GM18498 (cell line): ENCODE data around the gene HLA-B.
"Not testable (repeated sequence)": the region's sequence is repeated elsewhere in the genome, so short reads cannot be mapped to it uniquely, and the experiment has no call there.

ENCODE experiments used
- ATAC-seq: cut with Tn5 transposase; IDR thresholded peaks from one replicate; pipeline ENCODE4 v1.9.1; 2021; ENCODE audit warnings: mild to moderate bottlenecking, moderate library complexity; ENCODE audit not compliant: unreplicated experiment

Gene HLA-B

GRCh38 chr6:31356946-31357466 is at the start of gene HLA-B:
Gene HLA-B (minus strand): TSS chr6:31357179. CDS start chr6:31357158, 21 bp downstream.
- ATAC-seq = peak; percentile 77

DNA sequence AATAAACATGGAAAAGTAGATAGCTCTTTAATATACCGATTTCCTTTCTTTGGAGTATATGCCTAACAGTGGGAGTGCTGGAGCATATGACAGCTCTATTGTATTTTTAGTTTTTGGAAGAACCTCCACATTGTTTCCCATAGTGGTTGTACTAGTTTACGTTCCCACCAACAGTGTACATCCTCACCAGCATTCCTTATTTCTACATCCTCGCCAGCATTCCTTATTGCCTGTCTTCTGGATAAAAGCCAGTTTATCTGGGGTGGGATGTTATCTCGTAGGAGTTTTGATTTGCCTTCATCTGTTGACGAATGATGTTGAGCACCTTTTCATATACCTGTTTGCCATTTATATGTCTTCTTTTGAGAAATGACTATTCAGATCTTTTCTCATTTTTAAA is 49.0 kb upstream of the HLA-B start:
- no peak for ATAC-seq

- ATAC-seq = not testable (repeated sequence)
These were observed 47.0 kb upstream of the HLA-B start for GRCh38 chr6:31404061-31404364.

GRCh38 chr6:31403283-31404060 is 46.5 kb upstream of the HLA-B start, which contains the start of gene MICA:
Gene MICA (plus strand): TSS chr6:31403595. CDS start chr6:31403633, 38 bp downstream.
- peak; percentile 58 for ATAC-seq

GRCh38 chr6:31402324-31403282 is 45.6 kb upstream of the HLA-B start:
- peak; percentile 4 for ATAC-seq

GRCh38 chr6:31401403-31401802 is 44.4 kb upstream of the HLA-B start:
- ATAC-seq = no peak

GRCh38 chr6:31400467-31401289 is 43.7 kb upstream of the HLA-B start:
- peak; percentile 57 for ATAC-seq

GRCh38 chr6:31399589-31400466 is 42.8 kb upstream of the HLA-B start:
- peak; percentile 39 for ATAC-seq

GRCh38 chr6:31397901-31398525 is 41.0 kb upstream of the HLA-B start:
- ATAC-seq = no peak

GRCh38 chr6:31397153-31397499 is 40.1 kb upstream of the HLA-B start:
- not testable (repeated sequence) for ATAC-seq

DNA sequence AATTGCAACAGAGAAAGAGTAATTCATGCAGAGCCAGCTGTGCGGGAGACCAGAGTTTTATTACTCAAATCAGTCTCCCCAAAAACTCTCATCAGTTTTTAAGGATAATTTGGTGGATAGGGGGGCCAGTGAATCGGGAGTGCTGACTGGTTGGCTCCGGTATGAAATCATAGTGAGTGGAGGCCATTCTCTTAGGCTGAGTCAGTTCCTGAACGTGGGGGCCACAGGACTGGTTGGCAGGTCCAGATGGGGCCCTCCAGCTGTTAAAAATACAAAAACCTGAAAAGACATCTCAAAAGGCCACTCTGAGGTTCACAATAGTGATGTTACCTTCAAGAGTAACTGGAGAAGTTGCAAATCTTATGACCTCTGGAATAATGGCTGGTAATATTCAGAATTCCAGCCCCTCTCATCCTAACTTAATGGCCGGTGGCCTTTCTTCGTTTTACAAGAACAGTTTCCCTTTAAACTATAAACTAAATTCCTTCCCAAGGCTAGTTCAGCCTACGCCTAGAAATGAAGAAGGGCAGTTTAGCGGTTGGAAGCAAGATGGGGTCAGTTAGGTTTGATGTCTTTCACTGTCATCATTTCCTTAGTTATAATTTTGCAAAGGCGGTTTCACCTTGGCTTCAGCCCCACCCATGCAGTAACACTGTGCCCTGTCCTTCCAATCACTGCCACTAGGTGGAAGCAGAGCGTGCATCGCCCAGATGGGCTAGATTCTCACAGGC is 39.6 kb upstream of the HLA-B start:
- ATAC-seq = no peak

GRCh38 chr6:31395832-31396231 is 38.9 kb upstream of the HLA-B start:
- ATAC-seq = no peak

- no peak for ATAC-seq
These were observed 37.4 kb upstream of the HLA-B start for GRCh38 chr6:31394381-31394780.

DNA sequence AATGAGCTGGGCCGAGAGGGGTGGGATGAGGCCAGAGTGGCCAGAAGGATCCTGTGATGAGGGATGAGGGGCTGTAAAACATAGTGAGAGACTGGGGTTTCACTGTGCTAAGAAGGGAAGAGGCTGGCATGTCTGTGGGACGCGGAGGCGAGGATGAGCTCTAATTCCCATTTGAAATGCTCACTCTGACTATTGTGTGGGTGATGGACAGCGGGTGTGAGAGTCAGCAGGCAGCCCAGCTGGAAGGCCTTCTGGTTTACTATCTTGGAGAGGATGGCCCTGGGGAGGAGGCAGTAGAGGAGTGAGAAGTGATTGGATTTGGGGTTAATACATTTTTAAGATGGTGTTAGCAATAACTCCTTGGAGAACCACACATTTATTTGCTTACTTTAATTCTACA is 37.0 kb upstream of the HLA-B start:
- ATAC-seq = no peak

DNA sequence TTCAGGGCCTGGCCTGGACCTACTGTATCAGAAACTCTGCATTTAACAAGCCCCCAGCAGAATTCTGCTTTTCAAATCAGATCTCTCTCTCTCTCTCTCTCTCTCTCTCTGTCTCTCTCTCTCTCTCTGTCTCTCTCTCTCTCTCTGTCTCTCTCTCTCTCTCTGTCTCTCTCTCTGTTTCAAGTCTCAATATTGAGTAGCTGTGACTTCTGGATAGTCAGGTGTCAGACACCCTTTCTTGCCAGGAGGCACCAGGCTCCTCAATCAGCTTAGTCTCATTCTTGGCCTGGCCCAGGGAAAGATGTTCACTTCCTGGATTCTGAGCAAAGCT is 32.8 kb upstream of the HLA-B start:
- ATAC-seq = not testable (repeated sequence)

- not testable (repeated sequence) for ATAC-seq
These were observed 32.2 kb upstream of the HLA-B start for GRCh38 chr6:31388916-31389801.

GRCh38 chr6:31386977-31387376 is 30.0 kb upstream of the HLA-B start:
- no peak for ATAC-seq

DNA sequence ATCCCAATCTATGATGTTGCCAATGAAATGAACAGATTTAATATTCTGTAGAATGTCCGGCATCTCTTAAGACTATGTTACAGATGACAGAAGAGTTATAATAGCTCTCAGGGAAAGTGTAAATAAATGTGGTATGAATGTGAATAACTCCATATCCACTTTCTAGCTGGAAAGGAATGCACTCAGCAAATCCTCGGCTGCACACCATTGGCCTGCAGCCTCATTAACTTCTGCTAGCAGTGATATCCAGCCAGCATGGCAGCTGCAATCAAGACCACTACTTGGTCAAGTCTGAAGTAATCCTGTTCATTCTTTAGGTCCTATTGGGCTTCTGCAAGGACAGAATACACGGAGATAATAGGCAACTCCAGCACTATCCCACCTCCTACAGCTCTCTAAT is 29.1 kb upstream of the HLA-B start:
- no peak for ATAC-seq
